CD14-positive monocyte (primary cell): ENCODE measurements around the gene PGBD1. TPM values are rescaled to one million over a fixed set of nuclear protein-coding genes. Genes with fewer than 3 reads are reported as not detected.

Experiments used
- DNase-seq, 3 donors: peaks; one replicate each; pipeline ENCODE4 v3.0.0-alpha.2; 2011 to 2022
- H2AFZ ChIP-seq: 2 replicates; pipeline ENCODE4 v1.6.0; 2012; ENCODE audit warnings: mild to moderate bottlenecking, low read depth, low read length, inconsistent platforms; ENCODE audit not compliant: insufficient read depth, poor library complexity, severe bottlenecking
- H3K27ac ChIP-seq, 2 donors: 1 replicate in 1 of 2; 2 replicates in 1 of 2; pipeline ENCODE4 v1.5.1; 2012 to 2013; ENCODE audit warnings: low read length in 2 of 2, control low read depth in 1 of 2, inconsistent platforms in 1 of 2, low read depth in 1 of 2, mild to moderate bottlenecking in 1 of 2
- H3K27me3 ChIP-seq, 2 donors: one replicate each; pipeline versions ENCODE4 v1.6.0 to v1.6.1; 2011 to 2013; ENCODE audit warnings: low read length in 2 of 2; ENCODE audit not compliant: control insufficient read depth in 2 of 2, insufficient read depth in 2 of 2
- H3K36me3 ChIP-seq, 2 donors: replicated peaks in 1 of 2; 1 replicate in 1 of 2; 2 replicates in 1 of 2; pipeline versions ENCODE4 v1.5.1 to v1.6.1; 2012 to 2013; ENCODE audit warnings: low read length in 2 of 2, control low read depth in 1 of 2, inconsistent platforms in 1 of 2, mild to moderate bottlenecking in 1 of 2; ENCODE audit not compliant: insufficient read depth in 2 of 2, control insufficient read depth in 1 of 2
- H3K4me1 ChIP-seq, 2 donors: 1 replicate in 1 of 2; 2 replicates in 1 of 2; pipeline versions ENCODE4 v1.5.1 to v1.6.1; 2012 to 2013; ENCODE audit warnings: low read length in 2 of 2, control low read depth in 1 of 2, inconsistent platforms in 1 of 2, mild to moderate bottlenecking in 1 of 2, moderate library complexity in 1 of 2; ENCODE audit not compliant: insufficient read depth in 2 of 2, control insufficient read depth in 1 of 2
- H3K4me2 ChIP-seq: replicated peaks from 2 replicates; pipeline ENCODE3; 2012; ENCODE audit warnings: low read length, moderate library complexity, mild to moderate bottlenecking; ENCODE audit not compliant: poor library complexity, severe bottlenecking; ENCODE audit errors: extremely low read depth
- H3K4me3 ChIP-seq, 3 experiments: fragments of 200-600 bp in 1 of 3; sonication (generic) in 1 of 3; replicated peaks in 1 of 3; 1 replicate in 2 of 3; 2 replicates in 1 of 3; pipeline ENCODE4 v1.5.1; 2011 to 2013; ENCODE audit warnings: low read length in 3 of 3, mild to moderate bottlenecking in 3 of 3, control low read depth in 2 of 3, low read depth in 2 of 3, inconsistent platforms in 1 of 3, moderate library complexity in 1 of 3
- H3K79me2 ChIP-seq: 2 replicates; pipeline ENCODE4 v1.6.0; 2012; ENCODE audit warnings: mild to moderate bottlenecking, control low read depth, inconsistent platforms, low read length, moderate library complexity; ENCODE audit not compliant: insufficient read depth
- H3K9ac ChIP-seq: 2 replicates; pipeline ENCODE4 v1.6.0; 2017; ENCODE audit warnings: low read length, mild to moderate bottlenecking; ENCODE audit not compliant: insufficient read depth, poor library complexity, severe bottlenecking
- H3K9me3 ChIP-seq, 2 donors: replicated peaks in 1 of 2; 1 replicate in 1 of 2; 2 replicates in 1 of 2; pipeline versions ENCODE4 v1.5.1 to v1.6.1; 2012 to 2013; ENCODE audit warnings: low read length in 2 of 2, control low read depth in 1 of 2; ENCODE audit not compliant: control insufficient read depth in 1 of 2, insufficient read depth in 1 of 2
- H4K20me1 ChIP-seq: 2 replicates; pipeline ENCODE4 v1.6.0; 2012; ENCODE audit warnings: mild to moderate bottlenecking, low read length, control low read depth, moderate library complexity; ENCODE audit not compliant: insufficient read depth
- H3K27ac Mint-ChIP-seq, 7 donors: one replicate each; pipeline ENCODE4 v1.8.0; 2020; ENCODE audit warnings: mild to moderate bottlenecking in 7 of 7, mixed read lengths in 7 of 7, moderate library complexity in 6 of 7, inconsistent platforms in 2 of 7
- H3K27me3 Mint-ChIP-seq, 3 donors: one replicate each; pipeline ENCODE4 v1.8.0; 2021 to 2022; ENCODE audit warnings: low read depth in 3 of 3, mild to moderate bottlenecking in 3 of 3, mixed read lengths in 3 of 3, moderate library complexity in 3 of 3, inconsistent platforms in 1 of 3
- H3K36me3 Mint-ChIP-seq, 2 donors: one replicate each; pipeline ENCODE4 v1.8.0; 2020; ENCODE audit warnings: mixed read lengths in 2 of 2, inconsistent platforms in 1 of 2, mild to moderate bottlenecking in 1 of 2
- H3K4me1 Mint-ChIP-seq: one replicate; pipeline ENCODE4 v1.8.0; 2020; ENCODE audit warnings: mild to moderate bottlenecking, mixed read lengths
- H3K4me3 Mint-ChIP-seq, 2 donors: one replicate each; pipeline ENCODE4 v1.8.0; 2020; ENCODE audit warnings: mild to moderate bottlenecking in 2 of 2, mixed read lengths in 2 of 2, moderate library complexity in 1 of 2
- H3K9me3 Mint-ChIP-seq, 7 donors: one replicate each; pipeline ENCODE4 v1.8.0; 2020 to 2022; ENCODE audit warnings: mixed read lengths in 7 of 7, mild to moderate bottlenecking in 6 of 7, moderate library complexity in 6 of 7, inconsistent platforms in 2 of 7
- WGBS: methylation state at CpG from one replicate; pipeline ENCODE4 v1.1.5; 2013; ENCODE audit warnings: missing lambda C conversion rate; ENCODE audit not compliant: insufficient coverage; 5-methylcytosine and 5-hydroxymethylcytosine counted together
- intact Hi-C, 2 donors: fragments of 100-400 bp; cut with micrococcal nuclease; formaldehyde crosslinking; loops; one replicate each; pipeline versions ENCODE4 v1.15.0 to v1.15.1; 2023
- polyA plus RNA-seq, 3 donors: library from polyadenylated mRNA; depleted of rRNA in 1 of 3; unstranded in 2 of 3; stranded (reverse) in 1 of 3; fragments of 300-500 nt in 2 of 3; fragments of >200 nt in 1 of 3; fragmentation: Illumina TruSeq in 2 of 3; gene quantifications; 1 replicate in 2 of 3; 2 replicates in 1 of 3; pipeline ENCODE4 v1.2.3, GENCODE V29; 2012 to 2021
- TF ChIP-seq, protein P1 (sequence below): fragments of 200-600 bp; IDR thresholded peaks from one replicate; pipeline ENCODE4 v1.8.0; 2022; ENCODE audit warnings: antibody characterized with exemption, mild to moderate bottlenecking

The PGBD1 gene
- polyA plus RNA-seq, 3 donors = 0.15 to 0.36 (median 0.17) TPM

DNA sequence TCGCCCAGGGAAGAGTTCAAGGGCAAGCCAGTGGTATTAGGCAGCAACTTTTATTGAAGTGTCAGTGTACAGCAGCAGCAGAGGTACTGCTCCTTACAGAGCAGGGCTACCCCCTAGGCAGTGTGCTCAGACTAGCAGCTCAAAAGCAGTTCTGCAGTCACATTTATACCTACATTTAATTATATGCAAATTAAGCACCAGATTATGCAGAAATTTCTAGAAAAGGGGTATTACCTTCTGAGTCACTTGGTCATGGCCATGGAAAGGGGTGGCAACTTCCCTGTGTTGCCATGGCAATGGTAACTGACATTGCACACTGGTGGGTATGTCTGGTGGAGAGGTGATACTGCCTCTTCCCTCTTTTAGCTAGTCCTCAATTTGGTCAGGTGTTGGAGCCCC is 27.3 kb upstream of the PGBD1 start:
- peaks cover 0 to 8% of the 10 kb centered on the region in 2 donors for H3K36me3 ChIP-seq
- peak; percentile 54 to 74 (median 55) for DNase-seq
- peak overlapping the region in 1 of 2 donors; percentile 73 for H3K27ac ChIP-seq
- H3K9me3 ChIP-seq = peaks cover 0 to 6% of the 10 kb centered on the region in 2 donors
- no peaks in the 10 kb centered on the region for H4K20me1 ChIP-seq
- WGBS = 90% methylated on average over 1 of the region's 1 CpG
- peak overlapping the region; percentile 45 for H3K4me2 ChIP-seq
- H3K4me3 ChIP-seq = peak overlapping the region in 1 of 3 experiments; percentile 83
- Mint-ChIP-seq H3K36me3 (peaks cover 0 to 3% of the 10 kb centered on the region in 2 donors), H3K9me3 (peaks cover 4 to 15% (median 10%) of the 10 kb centered on the region in 7 donors), H3K27ac (peak overlapping the region in 5 of 7 donors; percentile 46 to 88 (median 65)), H3K4me1 (peaks cover 42% of the 10 kb centered on the region), H3K4me3 (no peak overlapping the region), H3K27me3 (no peaks in the 10 kb centered on the region)
- H2AFZ ChIP-seq = peak overlapping the region; percentile 89
- peak overlapping the region; percentile 22 for H3K9ac ChIP-seq
- TF ChIP-seq, protein P1, sequence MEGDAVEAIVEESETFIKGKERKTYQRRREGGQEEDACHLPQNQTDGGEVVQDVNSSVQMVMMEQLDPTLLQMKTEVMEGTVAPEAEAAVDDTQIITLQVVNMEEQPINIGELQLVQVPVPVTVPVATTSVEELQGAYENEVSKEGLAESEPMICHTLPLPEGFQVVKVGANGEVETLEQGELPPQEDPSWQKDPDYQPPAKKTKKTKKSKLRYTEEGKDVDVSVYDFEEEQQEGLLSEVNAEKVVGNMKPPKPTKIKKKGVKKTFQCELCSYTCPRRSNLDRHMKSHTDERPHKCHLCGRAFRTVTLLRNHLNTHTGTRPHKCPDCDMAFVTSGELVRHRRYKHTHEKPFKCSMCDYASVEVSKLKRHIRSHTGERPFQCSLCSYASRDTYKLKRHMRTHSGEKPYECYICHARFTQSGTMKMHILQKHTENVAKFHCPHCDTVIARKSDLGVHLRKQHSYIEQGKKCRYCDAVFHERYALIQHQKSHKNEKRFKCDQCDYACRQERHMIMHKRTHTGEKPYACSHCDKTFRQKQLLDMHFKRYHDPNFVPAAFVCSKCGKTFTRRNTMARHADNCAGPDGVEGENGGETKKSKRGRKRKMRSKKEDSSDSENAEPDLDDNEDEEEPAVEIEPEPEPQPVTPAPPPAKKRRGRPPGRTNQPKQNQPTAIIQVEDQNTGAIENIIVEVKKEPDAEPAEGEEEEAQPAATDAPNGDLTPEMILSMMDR = no peak
- peaks cover 16% of the 10 kb centered on the region for H3K79me2 ChIP-seq
- intact Hi-C loops = loop anchor here (5.0 to 10.0 kb wide), 2 partner anchors 119 to 172 kb away; partner anchors contain the start of gene ZNF165 (in 1 of the 2)
- H3K4me1 ChIP-seq = peaks cover 38 to 47% of the 10 kb centered on the region in 2 donors
- no peaks in the 10 kb centered on the region for H3K27me3 ChIP-seq

- H3K4me1 ChIP-seq = peaks cover 32 to 38% of the 10 kb centered on the region in 2 donors
- no peak overlapping the region for H2AFZ ChIP-seq
- no CpG with 5 or more reads among the region's 1 CpG for WGBS
- Mint-ChIP-seq H3K27me3 (peaks cover 0 to 9% (median 3%) of the 10 kb centered on the region in 3 donors), H3K36me3 (peaks cover 4% of the 10 kb centered on the region in 2 donors), H3K27ac (no peak overlapping the region), H3K9me3 (peaks cover 16 to 34% (median 23%) of the 10 kb centered on the region in 7 donors), H3K4me1 (peaks cover 30% of the 10 kb centered on the region), H3K4me3 (no peak overlapping the region)
- intact Hi-C loops = loop anchor here (5.0 to 10.0 kb wide), 2 partner anchors 80 to 122 kb away; partner anchors contain the start of gene ZSCAN31 (in 1 of the 2)
- no peaks in the 10 kb centered on the region for H3K36me3 ChIP-seq
- H3K9me3 ChIP-seq = peaks cover 4 to 16% of the 10 kb centered on the region in 2 donors
- TF ChIP-seq, protein P1 = no peak
- peaks cover under 1% of the 10 kb centered on the region for H3K79me2 ChIP-seq
- no peak overlapping the region for H3K4me3 ChIP-seq
- H3K27me3 ChIP-seq = peaks cover 0 to 2% of the 10 kb centered on the region in 2 donors
- H4K20me1 ChIP-seq = no peaks in the 10 kb centered on the region
- no peak overlapping the region for H3K27ac ChIP-seq
- DNase-seq = no peak
- no peak overlapping the region for H3K9ac ChIP-seq
- no peak overlapping the region for H3K4me2 ChIP-seq
Measured at GRCh38 chr6:28257042-28257441, 24.3 kb upstream of the PGBD1 start.
